Endothelial cell (in vitro differentiated cells): ENCODE data around the gene SLC27A1. TPM values are rescaled to one million over a fixed set of nuclear protein-coding genes. Genes with fewer than 3 reads are reported as not detected.

Source experiments
- DNase-seq: peaks from one replicate; pipeline ENCODE4 v3.0.0; 2021; ENCODE audit warnings: low spot score
- H3K27ac Mint-ChIP-seq: one replicate; pipeline ENCODE4 v1.8.0; 2021; ENCODE audit warnings: mixed read lengths, inconsistent platforms; ENCODE audit not compliant: unreplicated experiment
- H3K27me3 Mint-ChIP-seq: one replicate; pipeline ENCODE4 v1.8.0; 2021; ENCODE audit warnings: mild to moderate bottlenecking, moderate library complexity, mixed read lengths, inconsistent platforms; ENCODE audit not compliant: unreplicated experiment
- H3K36me3 Mint-ChIP-seq: one replicate; pipeline ENCODE4 v1.8.0; 2021; ENCODE audit warnings: mild to moderate bottlenecking, low read depth, mixed read lengths, inconsistent platforms; ENCODE audit not compliant: unreplicated experiment
- H3K4me1 Mint-ChIP-seq: one replicate; pipeline ENCODE4 v1.8.0; 2021; ENCODE audit warnings: mild to moderate bottlenecking, mixed read lengths, inconsistent platforms; ENCODE audit not compliant: unreplicated experiment
- H3K4me3 Mint-ChIP-seq: one replicate; pipeline ENCODE4 v1.8.0; 2021; ENCODE audit warnings: mild to moderate bottlenecking, mixed read lengths, inconsistent platforms; ENCODE audit not compliant: unreplicated experiment
- H3K9me3 Mint-ChIP-seq: one replicate; pipeline ENCODE4 v1.8.0; 2021; ENCODE audit warnings: mixed read lengths, inconsistent platforms; ENCODE audit not compliant: unreplicated experiment
- CTCF ChIP-seq: fragments of 200-600 bp; sonication (generic); IDR thresholded peaks from one replicate; pipeline ENCODE4 v1.5.0; 2021; ENCODE audit warnings: antibody characterized with exemption; ENCODE audit not compliant: unreplicated experiment
- total RNA-seq: library from RNA; stranded (reverse); fragmentation: NEBNext Ultra II Directional; extraction: Animal tissue kit (Norgen Biotek cat#: 25700); gene quantifications from one replicate; pipeline ENCODE4 v1.2.1, GENCODE V29; 2021; ENCODE audit not compliant: unreplicated experiment

Gene SLC27A1
- total RNA-seq, 1 donor from 2014 or later, result 30.2 TPM

DNA sequence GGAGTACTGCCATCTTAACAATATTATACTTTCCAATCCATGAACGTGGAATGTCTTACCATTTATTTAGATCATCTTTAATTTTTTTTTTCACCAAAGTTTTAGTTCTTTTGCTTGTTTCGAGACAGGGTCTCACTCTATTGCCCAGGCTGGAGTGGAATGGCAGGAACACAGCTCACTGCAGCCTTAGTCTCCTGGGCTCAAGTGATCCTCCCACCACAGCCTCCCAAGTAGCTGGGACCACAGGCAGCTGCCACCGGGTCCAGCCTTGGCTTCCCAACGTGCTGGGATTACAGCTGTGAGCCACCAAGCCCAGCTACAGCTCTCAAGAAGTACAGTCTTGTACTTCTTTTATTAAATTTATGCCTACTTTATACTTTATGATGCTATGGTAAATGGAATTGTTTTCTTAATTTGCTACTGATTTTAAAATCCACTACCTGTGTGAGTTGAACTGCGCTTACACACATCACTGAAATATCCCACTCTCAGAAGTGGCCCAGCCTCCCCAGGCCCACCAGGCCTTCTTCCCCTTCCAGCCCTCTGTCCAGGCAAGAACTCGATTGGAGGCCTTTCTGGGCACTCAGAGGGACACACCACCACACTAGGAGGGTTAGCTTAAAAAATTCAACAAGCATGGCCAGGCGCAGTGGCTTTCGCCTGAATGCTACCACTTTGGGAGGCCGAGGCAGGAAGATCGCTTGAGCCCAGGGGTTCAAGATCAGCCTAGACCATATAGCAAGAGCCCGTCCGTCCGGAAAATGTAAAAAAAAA lies 40.1 kb downstream of the SLC27A1 start:
- Mint-ChIP-seq H3K4me1 (peaks cover 32% of the 10 kb centered on the region), H3K36me3 (peaks cover 8% of the 10 kb centered on the region), H3K27ac (peak overlapping the region; percentile 64), H3K4me3 (peak overlapping the region; percentile 100), H3K27me3 (peaks cover 5% of the 10 kb centered on the region), H3K9me3 (no peaks in the 10 kb centered on the region)
- no peak for DNase-seq
- TF ChIP-seq CTCF, result no peak

GRCh38 chr19:17511724-17512573 lies 41.6 kb downstream of the SLC27A1 start:
- Mint-ChIP-seq H3K27ac (peak overlapping the region; percentile 24), H3K27me3 (peaks cover 5% of the 10 kb centered on the region), H3K4me1 (peaks cover 32% of the 10 kb centered on the region), H3K36me3 (peaks cover 13% of the 10 kb centered on the region), H3K9me3 (no peaks in the 10 kb centered on the region), H3K4me3 (peak overlapping the region; percentile 92)
- DNase-seq, result peak; percentile 74
- no peak for TF ChIP-seq CTCF

- Mint-ChIP-seq H3K4me1 (peaks cover 32% of the 10 kb centered on the region), H3K4me3 (peak overlapping the region; percentile 92), H3K27ac (peak overlapping the region; percentile 24), H3K9me3 (no peaks in the 10 kb centered on the region), H3K36me3 (peaks cover 19% of the 10 kb centered on the region), H3K27me3 (peaks cover 5% of the 10 kb centered on the region)
- no peak for DNase-seq
- no peak for TF ChIP-seq CTCF
Measured at GRCh38 chr19:17512574-17512939, 42.2 kb downstream of the SLC27A1 start.

DNA sequence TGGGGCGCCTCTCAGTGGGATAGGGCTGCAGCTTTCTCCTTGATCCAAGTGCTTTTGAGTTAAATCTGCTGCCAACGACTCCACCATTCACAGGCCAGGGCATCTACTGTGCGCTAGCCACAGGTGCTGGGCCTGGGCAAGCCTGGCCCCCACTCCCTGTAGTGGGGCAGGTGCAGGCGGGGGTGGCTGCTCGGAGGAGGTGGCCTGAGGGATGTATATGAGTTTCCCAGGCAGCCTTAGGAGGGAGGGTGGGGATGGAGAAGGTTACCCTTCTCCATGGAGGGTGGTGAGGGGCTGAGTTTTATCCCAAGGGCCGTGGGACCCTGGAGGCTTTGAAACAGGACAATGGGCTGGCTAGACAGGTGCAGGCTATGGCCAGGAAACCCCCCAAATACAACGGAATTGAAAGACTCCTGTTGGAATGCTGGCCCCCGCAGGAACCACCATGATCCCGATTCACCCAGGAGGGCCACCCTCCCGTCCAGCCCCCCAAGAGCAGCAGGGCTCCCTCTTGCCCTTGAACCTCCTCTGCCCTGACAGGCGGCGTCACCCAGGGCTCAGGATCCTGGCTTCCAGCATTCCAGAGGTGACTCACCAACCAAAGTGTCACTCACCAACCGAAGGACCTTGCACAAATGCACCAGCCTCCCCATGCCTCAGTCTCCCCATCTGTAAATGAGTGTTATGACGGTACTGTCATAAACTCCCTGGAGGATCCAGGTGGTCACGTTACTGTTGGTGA lies 45.3 kb downstream of the SLC27A1 start:
- H3K36me3 Mint-ChIP-seq, result peaks cover 30% of the 10 kb centered on the region
- H3K27me3 Mint-ChIP-seq, result peaks cover 5% of the 10 kb centered on the region
- H3K9me3 Mint-ChIP-seq, result no peaks in the 10 kb centered on the region
- peaks cover 24% of the 10 kb centered on the region for H3K4me1 Mint-ChIP-seq
- DNase-seq, result no peak
- H3K4me3 Mint-ChIP-seq, result no peak overlapping the region
- no peak for TF ChIP-seq CTCF
- H3K27ac Mint-ChIP-seq, result no peak overlapping the region
